PFSK-1 (cell line): ENCODE measurements around the gene MINDY4.

Source experiments
- FOXP2 ChIP-seq: optimal IDR thresholded peaks from 2 replicates; pipeline ENCODE3; 2011; ENCODE audit warnings: borderline replicate concordance, control low read depth, inconsistent platforms; ENCODE audit not compliant: insufficient read depth; ENCODE audit errors: extremely low read length, extremely low read depth
- POLR2AphosphoS5 ChIP-seq: IDR thresholded peaks from 2 replicates; pipeline ENCODE4 v1.6.1; 2012; ENCODE audit warnings: low read depth, mild to moderate bottlenecking, control low read depth, low read length, moderate library complexity
- SIN3A ChIP-seq: IDR thresholded peaks from 2 replicates; pipeline ENCODE4 v1.6.1; 2012; ENCODE audit warnings: mild to moderate bottlenecking, low read length, moderate library complexity, borderline replicate concordance; ENCODE audit not compliant: insufficient read depth
- TAF1 ChIP-seq: IDR thresholded peaks from 2 replicates; pipeline ENCODE4 v1.6.1; 2012; ENCODE audit warnings: low read length, control low read depth, borderline replicate concordance; ENCODE audit not compliant: insufficient read depth
- TF ChIP-seq, protein P1 (sequence below), 2 experiments: IDR thresholded peaks; 2 replicates each; pipeline versions ENCODE4 v1.6.1 to v1.8.0; 2011 to 2012; ENCODE audit warnings: low read depth in 2 of 2, low read length in 2 of 2, control low read depth in 1 of 2, inconsistent platforms in 1 of 2, mild to moderate bottlenecking in 1 of 2, moderate library complexity in 1 of 2; ENCODE audit not compliant: insufficient read depth in 1 of 2

GRCh38 chr7:30912986-30913811, 142.0 kb downstream of the MINDY4 start:
- TF ChIP-seq POLR2AphosphoS5 (no peak), SIN3A (no peak), TAF1 (no peak), FOXP2 (no peak)
- TF ChIP-seq, protein P1, sequence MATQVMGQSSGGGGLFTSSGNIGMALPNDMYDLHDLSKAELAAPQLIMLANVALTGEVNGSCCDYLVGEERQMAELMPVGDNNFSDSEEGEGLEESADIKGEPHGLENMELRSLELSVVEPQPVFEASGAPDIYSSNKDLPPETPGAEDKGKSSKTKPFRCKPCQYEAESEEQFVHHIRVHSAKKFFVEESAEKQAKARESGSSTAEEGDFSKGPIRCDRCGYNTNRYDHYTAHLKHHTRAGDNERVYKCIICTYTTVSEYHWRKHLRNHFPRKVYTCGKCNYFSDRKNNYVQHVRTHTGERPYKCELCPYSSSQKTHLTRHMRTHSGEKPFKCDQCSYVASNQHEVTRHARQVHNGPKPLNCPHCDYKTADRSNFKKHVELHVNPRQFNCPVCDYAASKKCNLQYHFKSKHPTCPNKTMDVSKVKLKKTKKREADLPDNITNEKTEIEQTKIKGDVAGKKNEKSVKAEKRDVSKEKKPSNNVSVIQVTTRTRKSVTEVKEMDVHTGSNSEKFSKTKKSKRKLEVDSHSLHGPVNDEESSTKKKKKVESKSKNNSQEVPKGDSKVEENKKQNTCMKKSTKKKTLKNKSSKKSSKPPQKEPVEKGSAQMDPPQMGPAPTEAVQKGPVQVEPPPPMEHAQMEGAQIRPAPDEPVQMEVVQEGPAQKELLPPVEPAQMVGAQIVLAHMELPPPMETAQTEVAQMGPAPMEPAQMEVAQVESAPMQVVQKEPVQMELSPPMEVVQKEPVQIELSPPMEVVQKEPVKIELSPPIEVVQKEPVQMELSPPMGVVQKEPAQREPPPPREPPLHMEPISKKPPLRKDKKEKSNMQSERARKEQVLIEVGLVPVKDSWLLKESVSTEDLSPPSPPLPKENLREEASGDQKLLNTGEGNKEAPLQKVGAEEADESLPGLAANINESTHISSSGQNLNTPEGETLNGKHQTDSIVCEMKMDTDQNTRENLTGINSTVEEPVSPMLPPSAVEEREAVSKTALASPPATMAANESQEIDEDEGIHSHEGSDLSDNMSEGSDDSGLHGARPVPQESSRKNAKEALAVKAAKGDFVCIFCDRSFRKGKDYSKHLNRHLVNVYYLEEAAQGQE (IDR thresholded peaks at IDR 0.05; ENCODE audit: insufficient read depth in 1 of 2, low read depth in 2 of 2, low read length in 2 of 2) = no peak
